Tibial nerve (tissue), 4 donors: ENCODE results near the gene TMSB15C.

Source experiments
- EP300 ChIP-seq, 2 donors: sonication (generic); formaldehyde crosslinking; IDR thresholded peaks; one replicate each; pipeline ENCODE4 v1.6.1; 2017; ENCODE audit warnings: antibody characterized with exemption in 2 of 2, mild to moderate bottlenecking in 1 of 2
- POLR2A ChIP-seq, 2 donors: fragments of 450-650 bp; IDR thresholded peaks; one replicate each; pipeline ENCODE4 v1.6.1; 2017; ENCODE audit warnings: antibody characterized with exemption in 2 of 2, mild to moderate bottlenecking in 2 of 2, moderate library complexity in 2 of 2
- TF ChIP-seq, protein P1 (sequence below), 5 experiments: fragments of 200-600 bp in 3 of 5; fragments of 450-650 bp in 2 of 5; sonication (generic) in 3 of 5; IDR thresholded peaks; one replicate each; pipeline ENCODE4 v1.5.1; 2016 to 2019; ENCODE audit warnings: antibody characterized with exemption in 5 of 5, mild to moderate bottlenecking in 3 of 5, moderate library complexity in 2 of 5

DNA sequence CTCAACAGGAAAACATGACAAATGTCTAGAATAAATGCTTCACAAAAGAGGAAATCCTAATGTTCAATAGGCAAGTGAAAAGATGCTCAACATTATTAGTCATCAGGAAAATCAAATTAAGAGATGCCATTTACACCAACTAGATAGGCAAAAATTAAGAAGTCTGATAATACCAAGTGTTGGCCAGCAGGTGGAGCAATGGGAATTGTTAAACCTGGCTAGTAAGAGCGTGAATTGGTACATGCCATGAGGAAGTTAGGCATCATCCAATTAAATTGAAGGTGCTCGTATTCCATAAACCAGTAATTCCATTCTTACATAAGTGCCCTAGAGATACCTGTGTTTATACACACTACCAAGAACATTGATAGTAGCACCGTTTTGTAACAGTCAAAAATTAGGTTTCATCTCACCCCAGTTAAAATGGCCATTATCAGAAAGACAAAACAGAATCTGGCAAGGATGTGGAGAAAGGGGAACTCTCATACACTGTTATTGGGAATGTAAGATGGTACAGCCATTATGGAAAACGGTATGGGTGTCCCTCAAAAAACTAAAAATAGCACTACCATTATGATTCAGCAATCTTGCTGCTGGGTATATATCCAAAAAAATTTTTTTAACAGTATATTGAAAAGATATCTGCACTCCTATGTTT, 22.2 kb upstream of the TMSB15C start:
- TF ChIP-seq POLR2A (IDR thresholded peaks at IDR 0.05) (no peak), EP300 (IDR thresholded peaks at IDR 0.05) (no peak)
- TF ChIP-seq, protein P1, sequence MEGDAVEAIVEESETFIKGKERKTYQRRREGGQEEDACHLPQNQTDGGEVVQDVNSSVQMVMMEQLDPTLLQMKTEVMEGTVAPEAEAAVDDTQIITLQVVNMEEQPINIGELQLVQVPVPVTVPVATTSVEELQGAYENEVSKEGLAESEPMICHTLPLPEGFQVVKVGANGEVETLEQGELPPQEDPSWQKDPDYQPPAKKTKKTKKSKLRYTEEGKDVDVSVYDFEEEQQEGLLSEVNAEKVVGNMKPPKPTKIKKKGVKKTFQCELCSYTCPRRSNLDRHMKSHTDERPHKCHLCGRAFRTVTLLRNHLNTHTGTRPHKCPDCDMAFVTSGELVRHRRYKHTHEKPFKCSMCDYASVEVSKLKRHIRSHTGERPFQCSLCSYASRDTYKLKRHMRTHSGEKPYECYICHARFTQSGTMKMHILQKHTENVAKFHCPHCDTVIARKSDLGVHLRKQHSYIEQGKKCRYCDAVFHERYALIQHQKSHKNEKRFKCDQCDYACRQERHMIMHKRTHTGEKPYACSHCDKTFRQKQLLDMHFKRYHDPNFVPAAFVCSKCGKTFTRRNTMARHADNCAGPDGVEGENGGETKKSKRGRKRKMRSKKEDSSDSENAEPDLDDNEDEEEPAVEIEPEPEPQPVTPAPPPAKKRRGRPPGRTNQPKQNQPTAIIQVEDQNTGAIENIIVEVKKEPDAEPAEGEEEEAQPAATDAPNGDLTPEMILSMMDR (IDR thresholded peaks at IDR 0.05): peak; percentile 44 to 67 (median 58)
